Ecto neural progenitor cell (in vitro differentiated cells): ENCODE measurements around the gene DGCR2.
"Not testable (repeated sequence)": the region's sequence is repeated elsewhere in the genome, so short reads cannot be mapped to it uniquely, and the experiment has no call there.

Source experiments
- DNase-seq: peaks from one replicate; pipeline ENCODE4 v3.0.0-alpha.2; 2018; ENCODE audit warnings: low spot score

The DGCR2 gene

GRCh38 chr22:19030226-19030888 lies 91.9 kb downstream of the DGCR2 start:
- not testable (repeated sequence) for DNase-seq

GRCh38 chr22:19029113-19030103 lies 92.8 kb downstream of the DGCR2 start:
- DNase-seq = not testable (repeated sequence)

DNA sequence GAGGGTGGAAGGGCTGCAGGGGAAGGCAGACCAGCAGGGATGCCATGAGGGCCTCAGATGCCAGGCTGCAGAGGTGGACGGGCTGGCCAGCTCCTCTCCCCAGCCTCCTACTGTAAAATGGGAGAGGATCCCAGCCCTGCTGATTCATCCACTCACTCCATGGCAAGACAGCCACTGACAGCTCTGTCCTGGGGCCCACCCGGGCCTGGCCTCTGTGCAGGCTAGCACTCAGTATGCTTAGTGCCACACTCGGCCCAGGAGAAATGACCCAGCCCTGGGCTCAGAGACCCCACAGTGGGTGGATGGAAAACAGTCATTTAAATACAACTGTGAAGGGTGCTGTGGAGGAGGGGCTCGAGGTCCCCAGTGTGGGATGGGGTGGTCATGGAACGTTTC lies 94.2 kb downstream of the DGCR2 start:
- not testable (repeated sequence) for DNase-seq

- DNase-seq = not testable (repeated sequence)
Observed at GRCh38 chr22:19027371-19028059, 94.7 kb downstream of the DGCR2 start.

GRCh38 chr22:19026080-19026479 lies 96.1 kb downstream of the DGCR2 start:
- not testable (repeated sequence) for DNase-seq

DNA sequence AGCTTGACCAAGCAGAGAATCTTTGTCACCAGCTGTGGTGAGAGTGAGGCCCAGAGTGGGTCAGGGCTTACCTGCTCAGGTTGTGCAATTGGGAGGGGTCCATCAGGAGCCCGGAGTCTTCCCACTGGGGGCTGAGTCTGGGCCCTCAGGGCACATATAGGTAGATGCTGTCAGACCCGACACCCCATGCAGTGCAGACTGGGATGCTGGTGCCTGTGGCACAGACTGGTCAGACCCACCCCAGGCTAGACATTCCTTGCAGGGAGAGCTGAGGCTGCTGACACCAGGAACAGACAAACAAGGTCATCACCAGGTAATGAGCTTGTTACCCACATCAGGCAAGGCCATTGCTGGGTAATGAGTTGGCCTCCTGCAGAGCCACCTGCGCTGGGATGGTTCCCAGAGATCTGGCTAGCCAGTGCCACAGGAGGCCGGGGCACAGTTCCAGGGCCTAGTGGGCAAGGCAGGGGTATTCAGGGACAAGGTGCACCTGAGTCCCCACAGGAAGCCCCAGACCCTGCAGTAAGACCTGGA lies 97.2 kb downstream of the DGCR2 start:
- not testable (repeated sequence) for DNase-seq

DNA sequence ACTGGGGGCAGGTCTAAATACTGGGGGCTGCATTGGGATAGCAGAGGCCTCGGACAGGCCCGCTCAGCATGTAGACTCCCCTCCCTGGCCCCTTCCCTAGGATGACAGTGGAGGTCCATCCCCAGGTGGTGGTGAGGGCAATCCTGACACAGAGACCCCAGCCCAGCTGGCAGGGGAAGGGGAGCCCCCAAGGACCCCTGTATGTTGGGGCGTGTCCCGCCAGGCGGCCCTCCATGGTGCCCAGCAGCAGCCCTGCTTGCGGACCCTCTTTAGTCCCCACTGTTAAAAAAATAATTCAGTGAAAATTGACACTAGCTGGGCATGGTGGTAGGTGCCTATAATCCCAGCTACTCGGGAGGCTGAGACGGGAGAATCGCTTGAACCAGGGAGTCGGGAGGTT lies 98.3 kb downstream of the DGCR2 start:
- DNase-seq = not testable (repeated sequence)

GRCh38 chr22:19022755-19023154 lies 99.5 kb downstream of the DGCR2 start:
- DNase-seq = no peak

DNA sequence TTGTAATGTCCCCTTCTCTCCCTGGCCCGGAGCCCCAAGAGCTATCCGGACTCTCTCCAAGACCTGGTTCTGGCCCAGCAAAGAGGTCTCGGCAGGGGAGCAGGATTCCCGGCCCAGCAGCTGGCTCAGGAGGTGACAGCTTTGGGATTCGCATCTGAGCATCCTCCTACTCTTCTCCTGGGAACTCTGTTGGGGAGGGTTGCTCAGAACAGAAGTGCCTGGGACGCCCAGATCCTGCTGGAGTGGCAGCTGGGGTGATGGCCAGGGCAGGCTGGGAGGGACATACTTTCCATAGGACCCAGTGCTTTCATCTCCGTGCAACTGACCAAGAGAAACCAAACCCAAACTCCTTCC lies 102.6 kb downstream of the DGCR2 start:
- DNase-seq = no peak

DNA sequence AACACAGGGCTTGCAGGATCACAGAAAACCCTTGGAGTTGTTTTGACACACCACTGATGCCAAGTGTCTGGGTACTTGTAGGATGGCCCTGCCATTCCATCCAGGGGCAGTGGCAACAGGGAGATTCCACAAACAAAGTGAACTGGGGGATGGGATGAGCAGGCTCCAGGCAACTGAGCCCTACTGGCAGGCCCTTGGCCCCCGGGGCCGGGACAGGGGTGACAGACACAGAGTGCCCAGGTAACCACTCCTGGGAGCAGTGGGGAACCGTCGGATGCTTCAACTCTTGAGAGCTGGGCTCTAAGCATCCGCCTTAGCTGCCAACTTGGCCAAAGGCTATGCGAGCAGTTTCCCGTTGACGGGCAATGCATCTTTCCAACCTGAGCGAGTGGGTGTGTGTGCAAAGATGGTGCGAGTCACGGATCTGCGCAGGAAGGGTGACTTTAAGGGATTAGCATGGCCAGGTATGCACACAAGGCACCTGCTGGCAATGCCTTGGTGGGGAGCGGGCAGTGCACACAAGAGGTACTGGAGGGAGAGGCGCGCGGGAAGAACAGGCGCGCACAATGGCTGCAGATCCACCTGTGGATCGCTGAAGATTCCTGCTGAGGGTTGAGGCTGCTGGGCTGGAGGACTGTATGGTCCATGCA lies 103.1 kb downstream of the DGCR2 start:
- DNase-seq = no peak

DNA sequence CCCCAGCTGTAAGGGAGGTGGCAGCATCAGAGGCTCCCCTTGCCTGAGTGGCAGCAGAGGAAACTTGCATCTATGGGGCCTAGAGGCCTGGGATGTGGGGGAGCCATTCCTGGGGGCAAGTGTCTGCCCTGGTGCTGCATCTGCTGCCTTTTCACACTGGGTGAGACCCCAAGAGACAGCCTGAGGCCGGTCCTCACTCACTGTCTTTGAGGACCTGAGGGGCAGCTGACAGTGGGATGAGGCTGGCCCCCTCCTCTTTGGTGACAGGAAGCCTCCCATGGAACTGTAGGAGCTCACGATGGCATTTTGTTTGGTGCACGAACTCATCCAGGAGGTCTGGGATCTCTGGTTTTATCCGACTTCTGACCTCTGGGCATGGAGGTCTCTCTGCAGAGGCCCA lies 104.0 kb downstream of the DGCR2 start:
- no peak for DNase-seq

- no peak for DNase-seq
Observed at GRCh38 chr22:19016081-19016766, 106.0 kb downstream of the DGCR2 start.

DNA sequence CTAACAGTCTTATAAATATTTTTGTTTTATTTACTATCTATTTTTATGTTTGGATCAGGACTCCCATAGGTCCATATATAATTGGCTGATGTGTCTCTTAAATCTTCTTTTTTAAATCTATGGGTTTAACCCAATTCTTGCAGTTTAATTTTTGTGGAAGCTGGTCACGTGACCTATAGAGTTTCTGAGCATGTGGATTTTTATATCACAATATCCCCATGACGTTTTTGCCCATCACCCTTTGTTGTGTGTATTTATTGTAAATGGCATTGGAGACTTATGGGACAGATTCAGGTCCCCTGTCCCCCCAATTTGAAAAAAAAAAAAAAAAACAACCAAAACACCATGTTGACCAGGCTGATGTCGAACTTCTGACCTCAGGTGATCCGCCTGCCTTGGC lies 107.3 kb downstream of the DGCR2 start:
- DNase-seq = no peak

DNA sequence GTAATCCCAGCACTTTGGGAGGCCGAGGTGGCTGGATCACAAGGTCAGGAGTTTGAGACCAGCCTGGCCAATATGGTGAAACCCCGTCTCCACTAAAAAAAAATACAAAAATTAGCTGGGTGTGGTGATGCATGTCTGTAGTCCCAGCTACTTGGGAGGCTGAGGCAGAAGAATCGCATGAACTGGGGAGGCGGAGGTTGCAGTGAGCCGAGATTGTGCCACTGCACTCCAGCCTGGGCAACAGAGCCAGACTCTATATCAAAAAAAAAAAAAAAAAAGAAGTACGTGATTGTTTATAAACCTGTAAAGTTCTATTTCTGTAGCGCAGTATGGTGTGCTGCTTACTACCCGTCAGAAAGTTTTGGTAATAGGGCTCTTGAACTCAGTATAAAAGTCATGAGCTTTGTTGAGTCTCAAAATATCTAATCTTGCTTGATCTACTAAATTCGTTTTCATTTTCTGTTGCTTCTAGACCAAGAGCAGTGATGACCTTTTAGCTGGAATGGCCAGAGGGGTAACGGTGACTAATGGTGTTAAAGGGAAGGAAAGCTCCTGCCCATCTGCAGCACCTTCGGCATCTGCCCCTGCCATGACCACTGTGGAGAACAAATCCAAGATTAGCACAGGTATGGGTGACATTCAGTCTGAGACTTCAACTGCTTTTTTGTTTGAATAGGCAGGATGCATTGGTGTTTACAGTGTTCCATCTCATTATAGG lies 108.2 kb downstream of the DGCR2 start:
- DNase-seq = not testable (repeated sequence)

- not testable (repeated sequence) for DNase-seq
Observed at GRCh38 chr22:19013411-19013810, 108.8 kb downstream of the DGCR2 start.

DNA sequence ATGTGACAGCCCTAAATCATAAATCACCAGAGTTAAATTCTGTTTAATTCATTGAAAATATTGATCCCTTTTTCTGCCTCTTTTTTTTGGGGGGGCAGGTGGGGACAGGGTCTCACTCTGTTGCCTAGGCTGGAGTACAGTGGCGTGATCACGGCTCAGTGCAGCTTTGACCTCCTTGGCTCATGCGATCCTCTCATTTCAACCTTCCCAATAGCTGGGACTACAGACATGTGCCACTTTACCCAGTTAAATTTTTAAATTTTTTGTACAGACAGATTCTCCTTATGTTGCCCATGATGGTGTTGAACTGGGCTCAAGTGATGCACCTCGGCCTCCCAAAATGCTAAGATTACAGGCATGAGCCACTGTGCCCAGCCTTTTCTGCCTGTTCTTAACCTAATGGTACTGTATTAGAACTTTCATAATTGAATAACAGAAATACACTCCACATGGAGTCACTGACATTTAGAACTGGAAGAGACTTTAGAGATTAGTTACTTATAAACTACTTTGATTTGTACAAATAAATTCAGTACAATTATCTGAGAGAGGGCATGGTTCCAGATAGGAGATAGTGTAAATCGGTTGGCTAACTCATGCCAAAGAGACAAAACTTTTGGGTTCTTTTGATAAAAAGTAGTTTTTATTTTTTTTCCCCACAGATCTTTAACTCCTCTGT lies 109.8 kb downstream of the DGCR2 start:
- no peak for DNase-seq

- DNase-seq = not testable (repeated sequence)
Observed at GRCh38 chr22:19011611-19012010, 110.6 kb downstream of the DGCR2 start.

- no peak for DNase-seq
Observed at GRCh38 chr22:19011075-19011474, 111.1 kb downstream of the DGCR2 start.

DNA sequence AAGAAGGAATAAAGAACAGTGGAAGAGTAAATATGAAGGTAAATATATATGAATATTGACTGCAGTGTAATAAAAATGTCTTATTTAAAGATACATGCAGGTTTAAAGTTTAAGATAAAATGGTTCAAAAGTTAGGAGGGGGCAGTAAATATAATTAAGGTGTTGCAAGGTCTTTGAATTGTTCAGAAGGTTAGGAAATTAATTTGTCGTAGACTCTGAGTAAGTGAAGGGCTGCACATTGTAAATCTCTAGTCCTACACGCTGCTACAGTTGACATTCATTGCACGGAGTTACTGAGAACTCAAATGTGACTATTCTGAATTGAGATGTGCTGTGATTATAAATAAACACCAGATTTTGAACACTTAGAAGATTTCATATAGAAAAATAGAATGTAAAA lies 116.3 kb downstream of the DGCR2 start:
- DNase-seq = no peak

DNA sequence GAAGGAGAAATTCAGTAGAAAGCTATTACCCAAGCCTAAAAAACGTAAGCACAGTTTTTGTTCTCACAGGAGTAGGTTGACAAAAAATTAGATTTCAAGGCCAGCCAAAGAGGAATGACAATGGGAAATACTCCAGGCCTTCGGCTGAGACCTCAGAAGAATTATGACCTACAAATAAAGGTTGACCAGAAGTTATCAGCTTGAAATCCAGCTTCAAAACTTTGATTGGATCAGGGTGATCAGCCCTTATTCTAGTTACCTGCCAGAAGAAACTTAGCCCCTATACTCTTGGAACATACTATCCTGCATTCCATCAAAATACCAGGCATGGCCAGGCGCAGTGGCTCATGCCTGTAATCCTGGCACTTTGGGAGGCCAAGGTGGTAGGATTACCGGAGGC lies 117.7 kb downstream of the DGCR2 start:
- DNase-seq = no peak
